B cell (primary cell): ENCODE results near the gene GPC2. TPM values are rescaled to one million over a fixed set of nuclear protein-coding genes. Genes with fewer than 3 reads are reported as not detected.
"Not testable (repeated sequence)": the region's sequence is repeated elsewhere in the genome, so short reads cannot be mapped to it uniquely, and the experiment has no call there.

ENCODE experiments used
- ATAC-seq: fragments of 200-7000 bp; cut with Tn5 transposase; one replicate; pipeline ENCODE4 v1.10.0; 2021; ENCODE audit warnings: low read depth, mild to moderate bottlenecking, moderate number of reproducible peaks, moderate library complexity
- CTCF ChIA-PET: fragments of 350-600 bp; sonication (Branson Sonifier 250); formaldehyde crosslinking; loops from one replicate; lab custom pipeline; 2021; ENCODE audit warnings: antibody characterized with exemption, inconsistent platforms; lab: Charles Lee
- POLR2A ChIA-PET: fragments of 350-600 bp; sonication (Branson Sonifier 250); formaldehyde crosslinking; loops from one replicate; lab custom pipeline; 2021; ENCODE audit warnings: antibody characterized with exemption; lab: Charles Lee
- DNase-seq: peaks from one replicate; pipeline ENCODE4 v3.0.0; 2013
- H2AFZ ChIP-seq: 2 replicates; pipeline ENCODE4 v1.6.1; 2012; ENCODE audit warnings: mild to moderate bottlenecking, low read depth, low read length; ENCODE audit not compliant: insufficient read depth, poor library complexity, severe bottlenecking
- H3K27ac ChIP-seq, 2 donors: 1 replicate in 1 of 2; 2 replicates in 1 of 2; pipeline ENCODE4 v1.5.1; 2012 to 2013; ENCODE audit warnings: low read length in 2 of 2, mild to moderate bottlenecking in 2 of 2, moderate library complexity in 1 of 2
- H3K27me3 ChIP-seq, 4 experiments: fragments of 200-600 bp in 1 of 4; sonication (generic) in 1 of 4; replicated peaks in 1 of 4; 1 replicate in 2 of 4; 2 replicates in 2 of 4; pipeline versions ENCODE4 v1.6.1 to v1.7.0; 2013 to 2016; ENCODE audit warnings: low read length in 3 of 4, mild to moderate bottlenecking in 2 of 4, mixed read lengths in 1 of 4, moderate library complexity in 1 of 4; ENCODE audit not compliant: insufficient read depth in 4 of 4, control insufficient read depth in 3 of 4; ENCODE audit errors: control extremely low read depth in 1 of 4
- H3K36me3 ChIP-seq, 2 experiments: replicated peaks in 1 of 2; 1 replicate in 1 of 2; 2 replicates in 1 of 2; pipeline versions ENCODE4 v1.6.1 to v1.7.1; 2013; ENCODE audit warnings: low read length in 1 of 2; ENCODE audit not compliant: insufficient read depth in 2 of 2, control insufficient read depth in 1 of 2; ENCODE audit errors: control extremely low read depth in 1 of 2, extremely low read depth in 1 of 2
- H3K4me1 ChIP-seq, 2 donors: fragments of 200-600 bp in 1 of 2; sonication (generic) in 1 of 2; 1 replicate in 1 of 2; 2 replicates in 1 of 2; pipeline versions ENCODE4 v1.5.1 to v1.6.1; 2013 to 2017; ENCODE audit warnings: low read length in 2 of 2; ENCODE audit not compliant: control insufficient read depth in 2 of 2, insufficient read depth in 2 of 2
- H3K4me2 ChIP-seq: replicated peaks from 2 replicates; pipeline ENCODE3; 2012; ENCODE audit warnings: mild to moderate bottlenecking, low read depth, low read length; ENCODE audit not compliant: poor library complexity, severe bottlenecking
- H3K4me3 ChIP-seq, 5 experiments: fragments of 200-600 bp in 1 of 5; sonication (generic) in 1 of 5; 1 replicate in 3 of 5; 2 replicates in 2 of 5; pipeline versions ENCODE4 v1.5.1 to v1.7.0; 2011 to 2016; ENCODE audit warnings: low read length in 4 of 5, mild to moderate bottlenecking in 4 of 5, low read depth in 2 of 5, control low read depth in 1 of 5, moderate library complexity in 1 of 5; ENCODE audit not compliant: insufficient read depth in 1 of 5; ENCODE audit errors: control extremely low read depth in 1 of 5, extremely low read depth in 1 of 5
- H3K79me2 ChIP-seq: fragments of 200-600 bp; sonication (generic); one replicate; pipeline ENCODE4 v1.6.0; 2016; ENCODE audit warnings: low read length; ENCODE audit not compliant: control insufficient read depth, insufficient read depth
- H3K9ac ChIP-seq: fragments of 200-600 bp; sonication (generic); 2 replicates; pipeline ENCODE4 v1.6.1; 2017; ENCODE audit warnings: mild to moderate bottlenecking, low read length, moderate library complexity
- H3K9me3 ChIP-seq, 3 donors: one replicate each; pipeline versions ENCODE4 v1.6.1 to v1.7.1; 2013; ENCODE audit warnings: low read length in 2 of 3; ENCODE audit not compliant: control insufficient read depth in 2 of 3, insufficient read depth in 1 of 3; ENCODE audit errors: control extremely low read depth in 1 of 3
- H4K20me1 ChIP-seq: 2 replicates; pipeline ENCODE4 v1.6.0; 2012; ENCODE audit warnings: mild to moderate bottlenecking, low read length; ENCODE audit not compliant: insufficient read depth, control insufficient read depth, poor library complexity, severe bottlenecking
- H3K27ac Mint-ChIP-seq: one replicate; pipeline ENCODE4 v1.8.0; 2021; ENCODE audit warnings: mixed read lengths
- H3K27me3 Mint-ChIP-seq: one replicate; pipeline ENCODE4 v1.8.0; 2021; ENCODE audit warnings: mixed read lengths
- H3K4me1 Mint-ChIP-seq: one replicate; pipeline ENCODE4 v1.8.0; 2021; ENCODE audit warnings: mixed read lengths
- H3K4me3 Mint-ChIP-seq: one replicate; pipeline ENCODE4 v1.8.0; 2021; ENCODE audit warnings: mixed read lengths
- H3K9me3 Mint-ChIP-seq: one replicate; pipeline ENCODE4 v1.8.0; 2022; ENCODE audit warnings: mixed read lengths; ENCODE audit not compliant: insufficient read depth
- CTCF ChIP-seq: fragments of 200-600 bp; IDR thresholded peaks from one replicate; pipeline ENCODE4 v1.8.0; 2022; ENCODE audit warnings: antibody characterized with exemption, mild to moderate bottlenecking
- EZH2 ChIP-seq: IDR thresholded peaks from 2 replicates; pipeline ENCODE4 v1.6.1; 2012; ENCODE audit warnings: borderline replicate concordance, low read depth, mild to moderate bottlenecking, moderate library complexity, low read length; ENCODE audit not compliant: insufficient read depth, poor library complexity, severe bottlenecking
- WGBS: methylation state at CpG from one replicate; pipeline ENCODE4 v1.1.5; 2013; ENCODE audit warnings: missing lambda C conversion rate; ENCODE audit not compliant: insufficient coverage; 5-methylcytosine and 5-hydroxymethylcytosine counted together
- intact Hi-C: fragments of 100-400 bp; cut with micrococcal nuclease; formaldehyde crosslinking; loops from one replicate; pipeline ENCODE4 v1.10.0; 2022
- polyA plus RNA-seq: library from polyadenylated mRNA; depleted of rRNA; stranded (reverse); fragments of >200 nt; gene quantifications from 2 replicates; pipeline ENCODE4 v1.2.3, GENCODE V29; 2012
- total RNA-seq, 2 donors: library from RNA; stranded (reverse); fragments of 120-200 nt in 1 of 2; gene quantifications; 1 replicate in 1 of 2; 2 replicates in 1 of 2; pipeline versions ENCODE4 v1.2.3 to v1.2.4, GENCODE V29; 2013 to 2022

Gene GPC2
- total and polyA plus RNA-seq, 2 donors (not counting 1 experiment from before 2014, with no cell fraction given) = 3.9 to 4.1 TPM

DNA sequence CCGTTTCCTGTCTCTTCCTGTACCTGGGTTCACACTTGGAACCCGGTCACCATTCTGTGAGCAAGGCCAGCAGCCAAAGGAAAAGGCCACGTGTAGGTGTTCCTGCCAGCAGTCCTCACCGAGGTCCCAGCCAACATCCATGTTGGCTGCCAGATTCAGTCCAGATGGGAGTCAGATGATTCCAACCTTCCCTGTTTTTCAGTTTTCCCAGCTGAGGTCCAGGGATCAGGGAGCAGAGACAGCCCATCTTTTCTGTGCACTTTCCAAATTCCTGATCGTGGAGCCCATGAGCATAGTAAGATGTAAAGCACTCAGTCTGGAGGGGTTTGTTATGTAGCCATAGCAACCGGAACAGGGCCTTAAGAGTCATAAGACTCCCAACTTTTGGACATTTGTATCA is 38.7 kb upstream of the GPC2 start:
- intact Hi-C loops = no loop called here
- Histone ChIP-seq H3K9me3 (no peaks in the 10 kb centered on the region), H3K9ac (no peak overlapping the region), H3K4me1 (peaks cover 63 to 74% of the 10 kb centered on the region in 2 donors), H3K27ac (peak overlapping the region; percentile 71 to 95), H3K79me2 (peaks cover 26% of the 10 kb centered on the region), H3K4me3 (no peak overlapping the region), H3K4me2 (no peak overlapping the region), H3K36me3 (peaks cover 0 to 2% of the 10 kb centered on the region in 2 experiments), H3K27me3 (no peaks in the 10 kb centered on the region), H4K20me1 (no peaks in the 10 kb centered on the region), H2AFZ (no peak overlapping the region)
- ATAC-seq (no peak), DNase-seq (no peak)
- Mint-ChIP-seq H3K27ac (peak overlapping the region; percentile 89), H3K4me1 (peaks cover 81% of the 10 kb centered on the region), H3K27me3 (no peaks in the 10 kb centered on the region), H3K9me3 (no peaks in the 10 kb centered on the region), H3K4me3 (peak overlapping the region; percentile 3)
- ChIA-PET POLR2A (no interaction called here), CTCF (interaction anchor here (0.6 to 9.7 kb wide), 8 partner anchors 8 to 87 kb away, joined by 3 to 93 read pairs (median 6); no protein-coding TSS in a partner anchor)
- 85% methylated on average over 4 of the region's 6 CpGs for WGBS
- no peak for TF ChIP-seq CTCF
- no peak for TF ChIP-seq EZH2

GRCh38 chr7:100214356-100214755 is 37.2 kb upstream of the GPC2 start:
- intact Hi-C loops = loop anchor here (5.0 kb wide), 2 partner anchors 37 to 67 kb away; partner anchors contain the start of genes GPC2, LAMTOR4 and STAG3
- not testable (repeated sequence) for DNase-seq

More at GRCh38 chr7:100214356-100214755, 37.2 kb upstream of the GPC2 start:
- H3K4me1 ChIP-seq = peaks cover 68 to 76% of the 10 kb centered on the region in 2 donors
- H3K9me3 Mint-ChIP-seq, H3K4me2 ChIP-seq, H3K9ac ChIP-seq, H3K36me3 ChIP-seq, H3K9me3 ChIP-seq, H4K20me1 ChIP-seq, H3K4me3 ChIP-seq, H2AFZ ChIP-seq, POLR2A ChIA-PET, H3K27me3 ChIP-seq, H3K27me3 Mint-ChIP-seq: not testable (repeated sequence)
- ATAC-seq = peak; percentile 9
- H3K4me3 Mint-ChIP-seq = peak overlapping the region; percentile 66
- peaks cover 12% of the 10 kb centered on the region for H3K79me2 ChIP-seq
- peak overlapping the region in 1 of 2 donors; percentile 12 for H3K27ac ChIP-seq
- peak overlapping the region; percentile 91 for H3K27ac Mint-ChIP-seq
- peaks cover 83% of the 10 kb centered on the region for H3K4me1 Mint-ChIP-seq
- WGBS = no CpG with 5 or more reads among the region's 5 CpGs
- CTCF ChIA-PET = interaction anchor here (1.3 to 9.7 kb wide), 3 partner anchors 14 to 80 kb away, joined by 7 to 93 read pairs (median 66); no protein-coding TSS in a partner anchor
